ENCODE results near the gene CRNN. TPM values are rescaled to one million over a fixed set of nuclear protein-coding genes. Genes with fewer than 3 reads are reported as not detected.

Gene CRNN
- total RNA-seq, 8 experiments from 2014 or later, result 0.17 to 0.62 (median 0.35) TPM; not detected in 4

DNA sequence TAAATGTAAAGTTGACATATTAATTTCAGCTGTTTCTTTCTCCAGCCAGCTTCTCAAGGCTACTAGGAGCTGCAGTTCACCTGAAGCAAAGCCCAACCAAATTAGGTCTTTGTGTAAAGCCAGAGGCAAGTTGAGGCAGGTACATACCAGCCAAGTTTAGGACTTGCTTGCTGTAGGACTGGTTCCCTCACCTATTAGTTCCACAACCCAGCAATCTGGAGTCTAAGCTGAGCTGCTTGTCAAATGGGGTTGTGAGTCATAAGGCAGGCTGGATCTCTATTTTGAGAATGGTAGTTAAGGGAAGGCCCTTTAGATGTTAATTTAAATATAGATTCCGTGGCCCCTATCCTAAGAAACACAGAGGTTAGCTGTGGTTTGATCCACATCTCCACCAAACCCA is 46.6 kb downstream of the CRNN start:
- whole genome bisulfite sequencing, 10 experiments, result 0 to 20% (median 0%) methylated on average over 1 of the region's 1 CpG; no CpG with 5 or more reads in 5 of the 10 experiments
- H3K4me3 ChIP-seq, result no peak overlapping the region
- in situ Hi-C loops (cut with MboI; ENCODE audit: low pct_unique_long_range_greater_than_20kb in 2 of 9, low sequenced_read_pairs in 9 of 9, unreplicated experiment in 9 of 9), result no loop called here
- H3K27ac ChIP-seq, result no peak overlapping the region
- no peaks in the 10 kb centered on the region for H3K4me1 ChIP-seq (replicated peaks in 1 of 2)
- peak in 2 of 8 experiments; percentile 43 to 49 for ATAC-seq (replicated peaks in 6 of 8)

DNA sequence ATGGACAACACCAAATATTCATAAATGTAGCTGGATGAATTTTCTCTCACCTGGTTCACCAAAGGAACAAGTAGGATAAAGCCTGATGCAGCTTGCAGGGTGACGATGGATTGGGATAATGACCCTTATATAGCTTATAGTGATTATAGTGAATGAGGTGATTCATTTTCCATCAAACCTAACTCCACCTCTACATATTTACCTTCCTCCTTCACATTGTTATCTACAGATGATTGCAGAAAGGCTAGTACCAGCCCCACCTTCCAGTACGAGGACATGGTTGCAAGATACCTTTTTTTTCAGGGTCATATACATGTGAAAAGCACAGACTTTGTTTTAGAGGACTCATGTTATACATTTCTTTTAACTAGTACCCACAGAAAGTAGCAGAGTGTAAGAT is 54.2 kb downstream of the CRNN start, which contains the start of gene FLG2:
Gene FLG2, minus strand, starts transcription at position 101 of the 400 bp plus-strand sequence. CDS start 1,122 bp downstream, outside the sequence.
- 29 to 100% (median 59%) methylated on average over 1 to 2 of the region's 2 CpGs; no CpG with 5 or more reads in 1 of the 10 experiments for WGBS, 10 experiments
- Histone ChIP-seq H3K4me1 (replicated peaks in 1 of 2) (no peaks in the 10 kb centered on the region), H3K27ac (no peak within 1 kb of the TSS), H3K4me3 (no peak within 1 kb of the TSS)
- no peak for ATAC-seq (replicated peaks in 6 of 8)
- in situ Hi-C loops (cut with MboI; ENCODE audit: low pct_unique_long_range_greater_than_20kb in 2 of 9, low sequenced_read_pairs in 9 of 9, unreplicated experiment in 9 of 9), result no loop called here

Other genes starting within 250 kb of the CRNN start
- 1 to 10 TPM in 2 of 8 experiments, under 1 TPM in 5, not detected in 1; 0.07 to 4.7 (median 0.29) TPM for gene HRNR, start 190.1 kb downstream of the CRNN start, total RNA-seq
- gene FLG, start 89.0 kb downstream of the CRNN start, total RNA-seq, result 100 to 1,000 TPM in 1 of 8 experiments, 1 to 10 TPM in 1, under 1 TPM in 5, not detected in 1; 0.09 to 269 (median 0.21) TPM
- gene FLG2, start 54.3 kb downstream of the CRNN start, total RNA-seq, result 1 to 10 TPM in 1 of 8 experiments, under 1 TPM in 5, not detected in 2; 0.07 to 1.1 (median 0.20) TPM
- 1 to 10 TPM in 1 of 8 experiments, under 1 TPM in 2, not detected in 5; 0.25 to 1.1 (median 0.66) TPM for gene LCE5A, start 96.5 kb upstream of the CRNN start, total RNA-seq
- not detected for gene CRCT1, start 100.2 kb upstream of the CRNN start, total RNA-seq
- under 1 TPM in 1 of 8 experiments, not detected in 7; 0.81 TPM for gene LCE3E, start 152.5 kb upstream of the CRNN start, total RNA-seq
- not detected for gene LCE3D, start 166.3 kb upstream of the CRNN start, total RNA-seq
- gene LCE3C, start 186.0 kb upstream of the CRNN start, total RNA-seq, result 1 to 10 TPM in 1 of 8 experiments, not detected in 7; 1.3 TPM
- gene LCE3B, start 199.5 kb upstream of the CRNN start, total RNA-seq, result not detected
- not detected for gene LCE3A, start 208.8 kb upstream of the CRNN start, total RNA-seq
- gene LCE2D, start 249.1 kb upstream of the CRNN start, total RNA-seq, result not detected